ENCODE results near the gene ELMO3. TPM values are rescaled to one million over a fixed set of nuclear protein-coding genes. Genes with fewer than 3 reads are reported as not detected.

ELMO3 gene
- total and polyA plus RNA-seq, 2 of the 13 experiments (the other 11 are each of a cell fraction or from before 2014, with no cell fraction given): 2.6 to 4.0 TPM

DNA sequence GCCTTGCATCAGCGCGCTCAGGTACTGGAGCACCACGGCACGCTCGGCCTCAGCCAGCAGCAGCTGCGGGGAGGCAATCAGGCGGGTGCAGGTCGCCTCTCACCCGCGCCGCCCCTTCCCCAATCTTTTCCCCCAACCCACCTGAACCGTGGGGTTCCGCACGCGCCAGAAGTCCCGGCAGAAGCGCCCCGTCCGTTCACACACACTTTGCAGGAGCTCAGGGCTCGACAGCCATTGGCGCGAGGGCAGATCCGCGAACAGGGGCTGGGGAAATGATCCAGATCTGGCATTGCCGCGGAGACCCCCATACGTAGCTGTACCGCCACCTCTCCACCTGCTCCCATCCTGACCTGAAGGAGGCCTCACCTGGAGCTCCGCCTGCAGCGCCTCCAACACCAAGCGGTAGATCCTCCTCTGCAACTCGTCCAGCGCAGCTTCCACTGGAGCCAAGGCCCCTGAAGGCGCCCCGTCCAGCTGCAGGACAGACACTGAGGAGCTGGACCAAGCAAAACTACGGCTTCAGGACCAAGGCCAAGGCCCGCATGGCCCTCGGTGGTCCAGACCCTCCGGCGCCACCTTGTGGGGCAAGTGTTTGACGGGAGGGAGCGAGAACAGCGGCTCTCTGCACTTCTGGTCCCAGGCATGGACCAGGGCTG, 13.8 kb upstream of the ELMO3 start (continued):
- TF ChIP-seq ZNF484 (CRISPR knock-in tag; IDR thresholded peaks at IDR 0.05; ENCODE audit: borderline replicate concordance, low read depth) (no peak), ZNF761 (CRISPR knock-in tag; conservative IDR thresholded peaks at IDR 0.05) (no peak; the same call in none of the 2 replicates), U2AF2 (IDR thresholded peaks at IDR 0.05; ENCODE audit: low read depth, low read length) (no peak), KMT2A (CRISPR knock-in tag; IDR thresholded peaks at IDR 0.05) (no peak; the same call in 1 of the 2 replicates), DR1 (CRISPR knock-in tag; IDR thresholded peaks at IDR 0.05) (peak; percentile 75), ZFP37 (CRISPR knock-in tag; IDR thresholded peaks at IDR 0.05; ENCODE audit: borderline replicate concordance) (peak; percentile 52; the same call in 1 of the 2 replicates), THYN1 (CRISPR knock-in tag; IDR thresholded peaks at IDR 0.05; ENCODE audit: borderline replicate concordance, low read depth) (no peak), ZBTB42 (CRISPR knock-in tag; IDR thresholded peaks at IDR 0.05) (no peak), ZNF343 (CRISPR knock-in tag; IDR thresholded peaks at IDR 0.05) (peak; percentile 24; the same call in 1 of the 2 replicates), BCL6 (CRISPR knock-in tag; IDR thresholded peaks at IDR 0.05) (peak; percentile 64), NR2F1 (CRISPR knock-in tag; IDR thresholded peaks at IDR 0.05) (0 out of 4 replicates have a peak, but pooled peaks of 1 of the 2 experiments have one; percentile 64), JARID2 (CRISPR knock-in tag; IDR thresholded peaks at IDR 0.05; ENCODE audit: insufficient replicate concordance) (peak; percentile 76), ETV6 (CRISPR knock-in tag; conservative IDR thresholded peaks at IDR 0.05) (peak; percentile 98), SOX5 (CRISPR knock-in tag; IDR thresholded peaks at IDR 0.05; ENCODE audit: borderline replicate concordance) (peak; percentile 62; the same call in 1 of the 2 replicates), STAG1 (CRISPR knock-in tag; IDR thresholded peaks at IDR 0.05) (peak; percentile 94)
- TF ChIP-seq, protein P1, sequence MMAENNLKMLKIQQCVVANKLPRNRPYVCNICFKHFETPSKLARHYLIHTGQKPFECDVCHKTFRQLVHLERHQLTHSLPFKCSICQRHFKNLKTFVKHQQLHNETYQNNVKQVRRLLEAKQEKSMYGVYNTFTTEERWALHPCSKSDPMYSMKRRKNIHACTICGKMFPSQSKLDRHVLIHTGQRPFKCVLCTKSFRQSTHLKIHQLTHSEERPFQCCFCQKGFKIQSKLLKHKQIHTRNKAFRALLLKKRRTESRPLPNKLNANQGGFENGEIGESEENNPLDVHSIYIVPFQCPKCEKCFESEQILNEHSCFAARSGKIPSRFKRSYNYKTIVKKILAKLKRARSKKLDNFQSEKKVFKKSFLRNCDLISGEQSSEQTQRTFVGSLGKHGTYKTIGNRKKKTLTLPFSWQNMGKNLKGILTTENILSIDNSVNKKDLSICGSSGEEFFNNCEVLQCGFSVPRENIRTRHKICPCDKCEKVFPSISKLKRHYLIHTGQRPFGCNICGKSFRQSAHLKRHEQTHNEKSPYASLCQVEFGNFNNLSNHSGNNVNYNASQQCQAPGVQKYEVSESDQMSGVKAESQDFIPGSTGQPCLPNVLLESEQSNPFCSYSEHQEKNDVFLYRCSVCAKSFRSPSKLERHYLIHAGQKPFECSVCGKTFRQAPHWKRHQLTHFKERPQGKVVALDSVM (CRISPR knock-in tag; IDR thresholded peaks at IDR 0.05): peak; percentile 40; the same call in 1 of the 2 replicates
- TF ChIP-seq, protein P2, sequence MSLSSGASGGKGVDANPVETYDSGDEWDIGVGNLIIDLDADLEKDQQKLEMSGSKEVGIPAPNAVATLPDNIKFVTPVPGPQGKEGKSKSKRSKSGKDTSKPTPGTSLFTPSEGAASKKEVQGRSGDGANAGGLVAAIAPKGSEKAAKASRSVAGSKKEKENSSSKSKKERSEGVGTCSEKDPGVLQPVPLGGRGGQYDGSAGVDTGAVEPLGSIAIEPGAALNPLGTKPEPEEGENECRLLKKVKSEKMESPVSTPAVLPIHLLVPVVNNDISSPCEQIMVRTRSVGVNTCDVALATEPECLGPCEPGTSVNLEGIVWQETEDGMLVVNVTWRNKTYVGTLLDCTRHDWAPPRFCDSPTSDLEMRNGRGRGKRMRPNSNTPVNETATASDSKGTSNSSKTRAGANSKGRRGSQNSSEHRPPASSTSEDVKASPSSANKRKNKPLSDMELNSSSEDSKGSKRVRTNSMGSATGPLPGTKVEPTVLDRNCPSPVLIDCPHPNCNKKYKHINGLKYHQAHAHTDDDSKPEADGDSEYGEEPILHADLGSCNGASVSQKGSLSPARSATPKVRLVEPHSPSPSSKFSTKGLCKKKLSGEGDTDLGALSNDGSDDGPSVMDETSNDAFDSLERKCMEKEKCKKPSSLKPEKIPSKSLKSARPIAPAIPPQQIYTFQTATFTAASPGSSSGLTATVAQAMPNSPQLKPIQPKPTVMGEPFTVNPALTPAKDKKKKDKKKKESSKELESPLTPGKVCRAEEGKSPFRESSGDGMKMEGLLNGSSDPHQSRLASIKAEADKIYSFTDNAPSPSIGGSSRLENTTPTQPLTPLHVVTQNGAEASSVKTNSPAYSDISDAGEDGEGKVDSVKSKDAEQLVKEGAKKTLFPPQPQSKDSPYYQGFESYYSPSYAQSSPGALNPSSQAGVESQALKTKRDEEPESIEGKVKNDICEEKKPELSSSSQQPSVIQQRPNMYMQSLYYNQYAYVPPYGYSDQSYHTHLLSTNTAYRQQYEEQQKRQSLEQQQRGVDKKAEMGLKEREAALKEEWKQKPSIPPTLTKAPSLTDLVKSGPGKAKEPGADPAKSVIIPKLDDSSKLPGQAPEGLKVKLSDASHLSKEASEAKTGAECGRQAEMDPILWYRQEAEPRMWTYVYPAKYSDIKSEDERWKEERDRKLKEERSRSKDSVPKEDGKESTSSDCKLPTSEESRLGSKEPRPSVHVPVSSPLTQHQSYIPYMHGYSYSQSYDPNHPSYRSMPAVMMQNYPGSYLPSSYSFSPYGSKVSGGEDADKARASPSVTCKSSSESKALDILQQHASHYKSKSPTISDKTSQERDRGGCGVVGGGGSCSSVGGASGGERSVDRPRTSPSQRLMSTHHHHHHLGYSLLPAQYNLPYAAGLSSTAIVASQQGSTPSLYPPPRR (CRISPR knock-in tag; IDR thresholded peaks at IDR 0.05; ENCODE audit: borderline replicate concordance): no peak; the same call in 1 of the 2 replicates
- TF ChIP-seq, protein P3, sequence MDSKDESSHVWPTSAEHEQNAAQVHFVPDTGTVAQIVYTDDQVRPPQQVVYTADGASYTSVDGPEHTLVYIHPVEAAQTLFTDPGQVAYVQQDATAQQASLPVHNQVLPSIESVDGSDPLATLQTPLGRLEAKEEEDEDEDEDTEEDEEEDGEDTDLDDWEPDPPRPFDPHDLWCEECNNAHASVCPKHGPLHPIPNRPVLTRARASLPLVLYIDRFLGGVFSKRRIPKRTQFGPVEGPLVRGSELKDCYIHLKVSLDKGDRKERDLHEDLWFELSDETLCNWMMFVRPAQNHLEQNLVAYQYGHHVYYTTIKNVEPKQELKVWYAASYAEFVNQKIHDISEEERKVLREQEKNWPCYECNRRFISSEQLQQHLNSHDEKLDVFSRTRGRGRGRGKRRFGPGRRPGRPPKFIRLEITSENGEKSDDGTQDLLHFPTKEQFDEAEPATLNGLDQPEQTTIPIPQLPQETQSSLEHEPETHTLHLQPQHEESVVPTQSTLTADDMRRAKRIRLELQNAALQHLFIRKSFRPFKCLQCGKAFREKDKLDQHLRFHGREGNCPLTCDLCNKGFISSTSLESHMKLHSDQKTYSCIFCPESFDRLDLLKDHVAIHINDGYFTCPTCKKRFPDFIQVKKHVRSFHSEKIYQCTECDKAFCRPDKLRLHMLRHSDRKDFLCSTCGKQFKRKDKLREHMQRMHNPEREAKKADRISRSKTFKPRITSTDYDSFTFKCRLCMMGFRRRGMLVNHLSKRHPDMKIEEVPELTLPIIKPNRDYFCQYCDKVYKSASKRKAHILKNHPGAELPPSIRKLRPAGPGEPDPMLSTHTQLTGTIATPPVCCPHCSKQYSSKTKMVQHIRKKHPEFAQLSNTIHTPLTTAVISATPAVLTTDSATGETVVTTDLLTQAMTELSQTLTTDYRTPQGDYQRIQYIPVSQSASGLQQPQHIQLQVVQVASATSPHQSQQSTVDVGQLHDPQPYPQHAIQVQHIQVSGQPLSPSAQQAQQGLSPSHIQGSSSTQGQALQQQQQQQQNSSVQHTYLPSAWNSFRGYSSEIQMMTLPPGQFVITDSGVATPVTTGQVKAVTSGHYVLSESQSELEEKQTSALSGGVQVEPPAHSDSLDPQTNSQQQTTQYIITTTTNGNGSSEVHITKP (CRISPR knock-in tag; IDR thresholded peaks at IDR 0.05; ENCODE audit: low read depth): peak; percentile 74

Measured in HepG2 (cell line).